GM12892 (cell line): ENCODE data around the gene TCF20.

ENCODE experiments used
- POLR2A ChIP-seq: IDR thresholded peaks from 2 replicates; pipeline ENCODE4 v1.6.1; 2011; ENCODE audit warnings: low read depth, low read length, control low read depth
- POLR2AphosphoS5 ChIP-seq: IDR thresholded peaks from 2 replicates; pipeline ENCODE4 v1.6.1; 2011; ENCODE audit warnings: low read depth, low read length, control low read depth
- TAF1 ChIP-seq: IDR thresholded peaks from 2 replicates; pipeline ENCODE4 v1.6.1; 2011; ENCODE audit warnings: low read depth, mild to moderate bottlenecking, control low read depth, low read length, borderline replicate concordance

DNA sequence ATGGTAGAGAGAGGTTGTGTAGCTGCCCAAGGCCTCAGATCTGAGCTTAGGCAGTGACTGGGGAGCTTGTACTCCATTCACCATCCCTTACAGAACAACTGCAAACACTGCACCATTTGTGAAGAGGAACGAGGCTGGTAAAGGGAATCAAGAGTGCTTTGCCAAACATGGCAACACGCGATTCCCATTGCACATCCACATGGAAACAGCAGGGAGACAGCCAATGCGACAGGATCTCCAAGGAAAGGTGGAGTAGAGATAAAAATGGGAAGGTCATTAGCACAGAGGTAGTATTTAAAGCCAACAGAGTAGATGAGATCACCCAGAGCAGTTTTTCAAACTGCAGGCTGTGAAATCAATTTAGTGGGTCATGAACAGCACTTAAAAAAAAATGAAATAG, 42.0 kb downstream of the TCF20 start:
- no peak for TF ChIP-seq POLR2AphosphoS5
- no peak for TF ChIP-seq POLR2A
- TF ChIP-seq TAF1 = no peak
